LNCaP clone FGC (cell line): Measurements from ENCODE around the gene ZNF230.

Experiments
- DNase-seq: peaks from one replicate; pipeline ENCODE4 v3.0.0-alpha.2; 2011; ENCODE audit warnings: low read depth
- H3K4me3 ChIP-seq: 2 replicates; pipeline ENCODE4 v1.5.1; 2011; ENCODE audit warnings: mild to moderate bottlenecking, low read depth, low read length, control low read depth
- CTCF ChIP-seq: IDR thresholded peaks from 2 replicates; pipeline ENCODE4 v1.5.1; 2012; ENCODE audit warnings: mild to moderate bottlenecking; ENCODE audit not compliant: control insufficient read depth, insufficient read depth; ENCODE audit errors: extremely low read depth

Gene ZNF230

GRCh38 chr19:44059229-44059628, 56.5 kb downstream of the ZNF230 start:
- no peak for DNase-seq
- H3K4me3 ChIP-seq = no peak overlapping the region
- TF ChIP-seq CTCF = no peak

GRCh38 chr19:44061038-44061437, 58.3 kb downstream of the ZNF230 start:
- DNase-seq = no peak
- H3K4me3 ChIP-seq = no peak overlapping the region
- no peak for TF ChIP-seq CTCF
